GM18505 (cell line): ENCODE measurements around the gene TMEM38B.
A peak's percentile ranks its signal among the peaks of the same experiment; 100 is the strongest.

Source experiments
- ATAC-seq: cut with Tn5 transposase; IDR thresholded peaks from one replicate; pipeline ENCODE4 v1.9.1; 2021; ENCODE audit not compliant: unreplicated experiment
- POLR2A ChIP-seq: IDR thresholded peaks from 4 replicates; pipeline ENCODE4 v1.6.1; 2011; ENCODE audit warnings: borderline replicate concordance; ENCODE audit not compliant: insufficient read depth, insufficient read length; ENCODE audit errors: extremely low read depth

The TMEM38B gene, protein sequence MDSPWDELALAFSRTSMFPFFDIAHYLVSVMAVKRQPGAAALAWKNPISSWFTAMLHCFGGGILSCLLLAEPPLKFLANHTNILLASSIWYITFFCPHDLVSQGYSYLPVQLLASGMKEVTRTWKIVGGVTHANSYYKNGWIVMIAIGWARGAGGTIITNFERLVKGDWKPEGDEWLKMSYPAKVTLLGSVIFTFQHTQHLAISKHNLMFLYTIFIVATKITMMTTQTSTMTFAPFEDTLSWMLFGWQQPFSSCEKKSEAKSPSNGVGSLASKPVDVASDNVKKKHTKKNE

DNA sequence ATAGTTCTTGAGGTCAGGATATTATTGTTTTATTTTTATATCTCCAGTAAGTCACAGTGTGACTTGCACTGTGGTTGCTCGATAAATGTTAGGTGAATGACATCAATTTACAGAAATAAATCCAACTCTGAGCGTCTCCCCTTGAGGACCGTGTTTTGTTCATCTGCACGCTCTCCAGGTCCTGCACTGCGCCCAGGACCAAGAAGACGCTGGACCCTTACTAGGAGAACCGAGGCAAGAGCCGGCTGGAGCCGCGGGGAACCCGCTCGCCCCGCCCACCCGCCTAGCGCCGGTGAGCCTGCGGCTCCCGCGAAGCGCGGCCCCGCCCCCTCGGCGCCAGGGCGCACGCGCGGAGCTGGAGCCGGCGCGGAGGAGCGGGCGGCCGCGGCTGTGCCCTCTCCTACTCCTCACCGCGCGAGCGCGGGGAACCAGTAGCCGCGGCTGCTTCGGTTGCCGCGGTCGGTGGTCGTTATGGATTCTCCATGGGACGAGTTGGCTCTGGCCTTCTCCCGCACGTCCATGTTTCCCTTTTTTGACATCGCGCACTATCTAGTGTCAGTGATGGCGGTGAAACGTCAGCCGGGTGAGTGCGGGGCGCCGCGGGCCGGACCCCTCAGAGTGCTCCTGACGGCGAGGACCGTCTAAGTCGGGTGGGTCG, at the start of gene TMEM38B:
TSS of gene TMEM38B (plus strand) at position 352 of the 658 bp plus-strand sequence. CDS start at position 472, 120 bp downstream.
- peak; percentile 80 for ATAC-seq
- peak; percentile 78 for TF ChIP-seq POLR2A

DNA sequence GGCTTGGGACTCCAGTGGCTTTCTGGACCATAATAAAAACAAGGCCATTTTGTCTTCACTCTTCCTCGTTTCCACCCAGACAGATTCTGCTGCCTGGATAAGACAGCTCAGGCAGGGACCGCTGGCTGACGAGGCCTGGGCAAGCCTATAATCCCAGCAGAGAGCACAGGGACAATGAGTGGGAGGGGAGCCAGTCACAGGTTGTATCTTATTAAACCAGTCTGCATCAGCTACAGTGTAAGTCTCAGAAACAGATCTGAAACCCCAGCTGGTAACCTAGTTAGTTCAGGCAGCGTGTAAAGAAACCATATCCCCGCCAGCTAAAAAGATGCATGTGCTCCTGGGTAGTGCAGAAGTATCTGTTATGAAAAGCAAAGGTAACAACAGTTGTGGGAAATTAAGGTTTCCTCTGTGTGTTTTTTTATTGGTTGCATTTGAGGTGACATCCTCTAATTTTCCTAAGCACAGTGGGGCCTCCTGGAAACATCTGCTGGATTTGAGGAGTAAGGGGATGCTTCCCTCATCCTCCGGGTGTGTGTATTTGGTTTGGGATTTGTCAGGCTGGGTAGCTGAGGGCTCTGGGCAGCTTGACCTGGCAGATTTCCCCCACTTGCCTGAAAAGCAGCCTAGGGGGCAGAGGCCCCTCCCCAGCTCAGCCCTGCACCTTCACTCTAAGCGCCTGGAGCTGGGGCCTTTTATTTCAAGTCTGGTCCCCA, 47.3 kb upstream of the TMEM38B start:
- no peak for ATAC-seq
- TF ChIP-seq POLR2A = no peak

DNA sequence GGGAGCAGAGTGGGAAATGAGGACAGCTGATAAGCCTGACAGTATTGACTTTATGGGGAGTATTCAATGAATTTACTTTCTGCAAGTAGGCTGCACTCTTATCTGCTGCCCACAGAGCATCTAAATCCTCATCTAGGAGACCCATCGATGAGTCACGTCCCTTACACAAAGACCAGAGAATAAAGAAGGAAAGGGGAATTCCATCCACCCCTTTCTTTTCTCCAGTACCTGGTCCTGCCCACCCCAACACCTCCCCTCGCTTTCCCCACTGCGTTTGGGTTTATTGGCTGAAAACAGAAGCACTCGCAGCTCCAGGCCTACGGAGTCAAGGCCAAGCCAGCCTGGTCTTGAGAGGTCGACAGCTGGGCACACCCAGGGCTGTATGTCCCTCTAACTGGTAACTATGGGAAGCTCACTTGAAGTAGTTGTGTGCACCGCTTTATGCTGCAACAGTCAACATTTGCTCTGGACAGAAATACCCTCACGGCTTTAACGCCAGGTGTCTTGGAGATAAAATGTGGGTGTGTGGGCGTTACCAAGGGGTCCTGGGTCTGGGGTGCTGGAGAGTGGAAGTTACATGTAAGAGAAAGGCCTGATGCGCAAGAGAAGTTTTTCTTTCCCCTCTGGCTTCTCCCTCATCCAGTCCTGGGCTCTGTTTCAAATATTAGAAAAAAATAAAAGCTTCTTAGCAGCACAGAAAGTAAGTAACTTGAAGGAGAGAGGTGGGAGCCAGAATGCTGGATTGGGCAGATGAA, 46.6 kb upstream of the TMEM38B start:
- ATAC-seq = no peak
- no peak for TF ChIP-seq POLR2A

DNA sequence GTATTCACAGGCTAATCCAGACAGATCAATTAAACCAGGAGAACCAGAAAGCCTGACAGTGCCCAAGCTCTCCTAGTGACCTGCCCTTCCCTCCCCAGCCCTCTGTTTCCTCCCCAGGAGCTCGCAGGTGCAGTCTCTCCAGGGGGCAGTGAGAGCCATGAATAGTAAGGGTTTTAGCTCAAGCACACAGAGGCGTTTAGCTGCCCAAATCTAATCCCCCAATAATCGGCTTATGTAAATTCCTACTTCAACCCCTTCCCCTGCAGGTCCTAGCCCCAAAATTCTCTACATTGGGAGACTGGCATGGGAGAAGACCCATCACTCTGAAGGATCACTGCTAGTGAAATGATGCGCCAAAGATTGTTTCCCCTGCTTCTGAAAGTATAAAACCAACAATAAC, 42.5 kb upstream of the TMEM38B start:
- ATAC-seq = no peak
- no peak for TF ChIP-seq POLR2A

DNA sequence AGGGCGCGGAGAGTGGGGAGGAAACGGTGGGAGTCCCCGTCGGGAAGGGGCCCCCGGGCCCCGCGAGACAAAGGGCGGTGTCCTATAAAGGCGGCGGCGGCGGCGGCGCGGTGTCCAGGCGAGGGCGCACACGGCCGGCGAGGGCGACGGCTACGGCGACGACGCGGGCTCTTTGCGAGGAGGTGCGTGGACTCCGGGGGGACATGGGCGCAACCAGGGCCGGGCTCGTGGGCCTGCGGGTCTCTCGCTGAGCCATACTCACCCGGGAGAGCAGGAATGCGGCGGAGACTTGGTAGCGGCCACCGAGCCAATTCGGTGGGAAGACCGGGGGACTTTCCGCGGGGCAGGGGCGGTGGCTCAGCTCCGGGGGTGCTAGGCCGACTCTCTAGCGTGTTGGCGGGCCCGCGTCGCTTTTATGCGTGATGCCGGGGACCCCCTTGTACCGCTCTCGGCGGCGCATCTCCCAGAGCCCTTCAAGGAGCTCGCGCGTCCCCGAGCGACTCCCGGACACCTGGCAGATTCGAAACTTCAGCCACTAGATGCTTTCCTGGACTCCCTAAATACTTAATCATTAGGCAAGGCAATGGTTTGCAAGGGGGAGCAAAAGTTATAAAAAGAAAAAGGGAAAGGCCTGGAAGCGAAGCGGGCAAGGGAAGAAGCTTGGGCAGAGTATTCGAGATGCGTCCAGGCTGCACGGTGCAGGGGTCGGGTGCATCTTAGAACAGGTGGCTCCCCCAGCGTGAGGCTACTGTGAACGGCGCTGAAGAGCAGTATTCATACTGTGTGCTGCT, 38.0 kb upstream of the TMEM38B start:
- TF ChIP-seq POLR2A = no peak
- ATAC-seq = no peak

DNA sequence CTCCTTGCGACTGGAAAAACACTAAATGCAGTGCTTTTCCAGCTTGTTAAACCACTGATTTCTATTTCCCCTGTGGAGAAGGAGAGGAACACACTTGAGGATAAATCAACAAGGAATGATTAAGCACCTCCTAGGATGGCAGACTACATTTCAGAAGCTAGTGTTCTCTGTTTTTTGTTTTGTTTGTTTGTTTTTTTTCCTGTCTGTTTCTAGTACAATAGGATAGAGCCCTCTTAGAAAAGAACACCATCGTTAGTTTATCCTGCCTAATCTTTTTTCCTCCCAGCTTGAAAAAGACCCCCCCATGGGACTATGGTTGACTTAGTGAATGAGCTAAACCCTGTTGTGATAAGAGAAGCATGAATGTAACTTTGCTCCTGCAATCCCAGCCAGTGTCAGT, 36.0 kb upstream of the TMEM38B start:
- TF ChIP-seq POLR2A = no peak
- no peak for ATAC-seq

DNA sequence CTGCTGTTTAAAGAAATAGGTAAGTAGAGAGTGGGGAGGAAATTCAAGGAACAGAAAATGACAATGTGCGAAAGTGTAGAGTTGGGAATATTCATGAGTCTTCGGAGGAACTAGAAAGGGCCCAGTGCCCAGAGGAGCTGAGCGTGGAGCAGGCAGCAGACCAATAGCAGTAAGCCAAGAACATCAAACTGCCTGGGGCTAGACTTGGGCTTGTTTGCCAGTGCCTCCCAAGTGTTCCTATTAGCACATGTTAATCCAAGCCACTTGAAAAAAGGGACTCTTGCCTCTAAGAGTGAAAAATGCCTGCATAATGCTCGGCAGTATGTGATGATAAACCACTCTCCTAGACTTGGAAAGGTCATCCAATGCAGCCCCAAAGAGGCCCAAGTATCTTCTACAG, 33.3 kb upstream of the TMEM38B start:
- no peak for TF ChIP-seq POLR2A
- no peak for ATAC-seq

DNA sequence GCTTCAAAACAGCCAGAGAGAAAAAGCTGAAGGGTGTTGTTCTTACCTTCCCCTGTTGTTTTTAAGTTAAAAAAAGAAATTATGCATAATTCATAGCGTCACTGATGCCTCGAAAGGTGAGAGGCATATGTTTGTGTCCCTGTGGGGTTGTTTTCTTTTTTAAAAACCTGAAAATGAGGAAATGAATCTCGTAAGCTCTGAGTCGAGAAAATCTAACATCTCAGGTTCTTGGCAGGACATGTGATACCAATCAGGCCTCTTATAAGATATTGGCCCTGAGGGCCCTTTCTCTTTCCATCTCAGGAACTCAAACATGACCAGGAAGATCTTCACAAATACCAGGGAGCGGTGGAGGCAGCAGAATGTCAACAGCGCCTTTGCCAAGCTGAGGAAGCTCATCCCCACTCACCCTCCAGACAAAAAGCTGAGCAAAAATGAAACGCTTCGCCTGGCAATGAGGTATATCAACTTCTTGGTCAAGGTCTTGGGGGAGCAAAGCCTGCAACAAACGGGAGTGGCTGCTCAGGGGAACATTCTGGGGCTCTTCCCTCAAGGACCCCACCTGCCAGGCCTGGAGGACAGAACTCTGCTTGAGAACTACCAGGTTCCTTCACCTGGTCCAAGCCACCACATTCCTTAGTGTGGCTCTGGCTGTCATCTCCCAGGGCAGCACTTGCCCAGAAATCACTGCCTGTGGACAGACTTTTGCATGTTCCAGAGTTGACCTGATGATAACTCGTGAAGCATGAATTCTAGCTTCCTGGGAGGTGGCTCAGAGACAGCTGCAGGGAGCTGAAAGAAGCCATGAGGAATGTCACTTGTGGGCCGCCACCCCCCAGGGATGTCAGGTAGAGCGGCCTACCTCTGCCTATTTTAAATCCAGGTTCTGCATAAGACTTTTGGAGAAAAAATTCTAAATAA, 31.9 kb upstream of the TMEM38B start, which contains the start of gene TAL2:
TSS of gene TAL2 (plus strand) at position 274 of the 921 bp plus-strand sequence. CDS start at position 314, 40 bp downstream.
- TF ChIP-seq POLR2A = no peak
- peak; percentile 90 for ATAC-seq

DNA sequence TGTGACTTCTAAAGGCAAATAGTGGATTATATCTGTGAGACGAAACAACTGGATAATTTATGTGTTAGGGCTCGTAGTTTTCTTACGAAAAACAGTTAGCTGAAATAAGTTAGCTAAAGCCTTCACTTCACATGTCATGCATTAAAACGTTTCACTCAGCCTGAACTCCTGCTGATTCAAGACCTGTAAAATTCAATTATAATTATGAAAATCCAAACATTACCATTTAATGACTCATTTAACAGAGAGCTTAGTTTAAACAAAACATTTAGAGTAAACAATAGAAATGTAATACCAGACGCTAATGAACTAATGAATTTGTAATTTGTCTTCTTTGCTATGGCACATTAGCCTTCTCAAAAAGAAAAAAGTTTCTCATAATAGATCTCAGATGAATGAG, 30.4 kb upstream of the TMEM38B start:
- no peak for TF ChIP-seq POLR2A
- ATAC-seq = no peak

DNA sequence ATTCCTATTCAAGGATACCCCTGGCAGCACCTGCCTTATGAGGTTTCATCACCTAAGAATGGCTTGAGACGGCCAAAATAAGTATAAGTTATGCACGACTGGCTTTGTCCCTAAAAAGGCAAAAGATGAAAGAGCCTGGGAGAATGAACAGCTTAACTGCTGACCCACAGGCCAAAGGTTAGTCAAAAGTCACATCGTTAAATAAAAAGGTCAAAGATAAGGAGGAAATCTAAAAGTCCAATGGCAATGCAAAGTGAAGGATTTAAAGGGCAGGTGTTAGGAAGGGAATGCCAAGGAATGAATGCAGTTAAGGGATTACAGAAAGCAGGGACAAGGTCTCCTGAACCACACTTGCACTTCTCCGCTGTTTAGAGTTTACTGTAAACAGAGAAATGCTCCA, 26.5 kb upstream of the TMEM38B start:
- no peak for ATAC-seq
- no peak for TF ChIP-seq POLR2A

DNA sequence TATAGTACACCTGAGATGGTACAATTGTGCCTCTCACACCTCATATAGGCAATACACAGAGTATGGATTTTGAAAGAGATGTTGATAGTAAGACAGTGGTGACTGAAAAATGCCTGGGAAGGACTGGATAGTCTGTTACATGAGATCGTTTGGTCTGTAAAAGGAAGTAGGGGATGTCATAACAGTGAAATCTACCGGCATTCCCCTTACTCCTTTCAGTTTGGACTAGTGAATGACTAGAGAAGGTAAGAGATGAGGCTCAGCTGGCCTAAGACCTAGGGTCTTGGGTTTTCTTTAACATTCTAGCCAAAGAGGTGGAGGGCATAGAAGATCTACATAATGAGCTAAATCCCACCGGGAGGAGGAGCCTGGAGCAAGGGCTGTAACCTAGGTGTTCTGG, 24.0 kb upstream of the TMEM38B start:
- no peak for ATAC-seq
- TF ChIP-seq POLR2A = no peak
